Keratinocyte (primary cell): ENCODE measurements around the gene CRNN. TPM values are rescaled to one million over a fixed set of nuclear protein-coding genes. Genes with fewer than 3 reads are reported as not detected.

ENCODE experiments used
- DNase-seq: peaks from one replicate; pipeline ENCODE4 v3.0.0-alpha.2; 2011; ENCODE audit warnings: low read depth, missing footprints, low spot score
- FAIRE-seq: peaks from 2 replicates; lab custom pipeline; 2011; peaks lifted over from hg19 to GRCh38; lab: Jason Lieb, UNC
- H2AFZ ChIP-seq: 2 replicates; pipeline ENCODE4 v1.6.0; 2012; ENCODE audit warnings: low read length, control low read depth, inconsistent platforms; ENCODE audit not compliant: control insufficient read depth
- H3K27ac ChIP-seq: 2 replicates; pipeline ENCODE4 v1.5.1; 2011; ENCODE audit warnings: low read length; ENCODE audit not compliant: control insufficient read depth, insufficient read depth
- H3K27me3 ChIP-seq: 3 replicates; pipeline ENCODE4 v1.6.0; 2011; ENCODE audit warnings: low read length; ENCODE audit not compliant: control insufficient read depth, insufficient read depth; ENCODE audit errors: extremely low read depth
- H3K36me3 ChIP-seq, 2 experiments: 2 replicates in 1 of 2; 3 replicates in 1 of 2; pipeline ENCODE4 v1.5.1; 2011; ENCODE audit warnings: low read length in 2 of 2, mild to moderate bottlenecking in 1 of 2; ENCODE audit not compliant: control insufficient read depth in 2 of 2, insufficient read depth in 2 of 2; ENCODE audit errors: extremely low read depth in 1 of 2
- H3K4me1 ChIP-seq: 3 replicates; pipeline ENCODE4 v1.5.1; 2011; ENCODE audit warnings: low read length; ENCODE audit not compliant: control insufficient read depth, insufficient read depth; ENCODE audit errors: extremely low read depth
- H3K4me2 ChIP-seq: 3 replicates; pipeline ENCODE4 v1.6.0; 2011; ENCODE audit warnings: low read depth, low read length; ENCODE audit not compliant: control insufficient read depth, insufficient read depth; ENCODE audit errors: extremely low read depth
- H3K4me3 ChIP-seq, 3 experiments: fragments of 200-600 bp in 1 of 3; sonication (generic) in 1 of 3; 2 replicates in 2 of 3; 3 replicates in 1 of 3; pipeline ENCODE4 v1.5.1; 2011 to 2016; ENCODE audit warnings: low read length in 3 of 3, mild to moderate bottlenecking in 3 of 3, control low read depth in 2 of 3, inconsistent platforms in 1 of 3, low read depth in 1 of 3, mixed read lengths in 1 of 3, mixed run types in 1 of 3, moderate library complexity in 1 of 3; ENCODE audit not compliant: control insufficient read depth in 2 of 3, insufficient read depth in 2 of 3; ENCODE audit errors: extremely low read depth in 1 of 3
- H3K79me2 ChIP-seq: 2 replicates; pipeline ENCODE4 v1.6.0; 2012; ENCODE audit warnings: low read length; ENCODE audit not compliant: control insufficient read depth, insufficient read depth
- H3K9ac ChIP-seq: 3 replicates; pipeline ENCODE4 v1.6.0; 2011; ENCODE audit warnings: low read length; ENCODE audit not compliant: control insufficient read depth, insufficient read depth; ENCODE audit errors: extremely low read depth
- H3K9me1 ChIP-seq: 3 replicates; pipeline ENCODE4 v1.6.0; 2011; ENCODE audit warnings: low read length; ENCODE audit not compliant: control insufficient read depth, insufficient read depth; ENCODE audit errors: extremely low read depth
- H3K9me3 ChIP-seq: 2 replicates; pipeline ENCODE4 v1.5.1; 2012; ENCODE audit warnings: low read depth, low read length; ENCODE audit not compliant: control insufficient read depth
- H4K20me1 ChIP-seq: 3 replicates; pipeline ENCODE4 v1.6.0; 2011; ENCODE audit warnings: low read length; ENCODE audit not compliant: control insufficient read depth, insufficient read depth; ENCODE audit errors: extremely low read depth
- EZH2 ChIP-seq: IDR thresholded peaks from one replicate; pipeline ENCODE4 v1.6.1; 2012; ENCODE audit warnings: inconsistent platforms, mild to moderate bottlenecking, low read length, moderate library complexity
- dilution Hi-C: fragments of 300-500 bp; cut with MboI; formaldehyde crosslinking; loops from one replicate; pipeline ENCODE4 v1.7.0; 2020; ENCODE audit warnings: low sequenced_read_pairs; ENCODE audit not compliant: extremely low pct_ligation_motif_present
- polyA plus RNA-seq, 5 experiments: library from polyadenylated mRNA; depleted of rRNA in 3 of 5; stranded (reverse) in 3 of 5; stranded (forward) in 1 of 5; unstranded in 1 of 5; fragments of >200 nt; gene quantifications; 1 replicate in 1 of 5; 2 replicates in 3 of 5; 3 replicates in 1 of 5; pipeline versions ENCODE4 v1.2.1 to v1.2.3, GENCODE V29; 2011 to 2012; ENCODE audit warnings: missing spikeins in 2 of 5, low read depth in 1 of 5, low replicate concordance in 1 of 5
- TF ChIP-seq, protein P1 (sequence below), 3 experiments: IDR thresholded peaks in 1 of 3; conservative IDR thresholded peaks in 1 of 3; optimal IDR thresholded peaks in 1 of 3; 2 replicates in 2 of 3; 3 replicates in 1 of 3; pipeline versions ENCODE3 to v1.5.1; 2011; ENCODE audit warnings: low read length in 3 of 3, mild to moderate bottlenecking in 3 of 3, moderate library complexity in 2 of 3, control low read depth in 1 of 3, inconsistent platforms in 1 of 3; ENCODE audit not compliant: insufficient read depth in 2 of 3; ENCODE audit errors: extremely low read depth in 1 of 3

The CRNN gene
- polyA plus RNA-seq, 1 donor (not counting 4 experiments of a cell fraction or from before 2014, with no cell fraction given), result 0.05 TPM

DNA sequence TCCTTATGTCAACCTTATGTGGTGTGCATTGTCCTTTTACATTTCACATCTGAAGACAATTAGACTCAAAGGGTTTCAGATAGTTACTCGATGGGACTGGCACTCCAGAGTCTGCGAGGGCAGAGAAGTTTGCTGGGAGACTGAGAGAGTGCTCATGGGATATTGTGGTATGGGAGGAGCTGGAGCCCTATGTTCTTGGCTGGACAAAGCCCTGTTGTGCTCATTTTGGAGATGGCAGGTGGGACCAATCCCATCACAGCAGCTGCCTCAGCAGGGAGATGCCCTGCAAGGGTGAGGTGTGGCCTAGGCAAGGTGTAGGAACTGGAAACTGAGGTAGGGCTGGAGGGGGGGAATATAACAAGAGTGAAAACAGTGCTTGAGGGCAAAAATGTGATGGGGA is 43.5 kb upstream of the CRNN start:
- Histone ChIP-seq H4K20me1 (no peaks in the 10 kb centered on the region), H3K9ac (no peak overlapping the region), H3K27me3 (no peaks in the 10 kb centered on the region), H3K27ac (no peak overlapping the region), H3K4me1 (peaks cover 6% of the 10 kb centered on the region), H3K36me3 (no peaks in the 10 kb centered on the region), H3K4me3 (no peak overlapping the region), H3K79me2 (no peaks in the 10 kb centered on the region), H3K9me3 (no peaks in the 10 kb centered on the region), H3K4me2 (no peak overlapping the region), H3K9me1 (peaks cover 5% of the 10 kb centered on the region), H2AFZ (no peak overlapping the region)
- TF ChIP-seq, protein P1, sequence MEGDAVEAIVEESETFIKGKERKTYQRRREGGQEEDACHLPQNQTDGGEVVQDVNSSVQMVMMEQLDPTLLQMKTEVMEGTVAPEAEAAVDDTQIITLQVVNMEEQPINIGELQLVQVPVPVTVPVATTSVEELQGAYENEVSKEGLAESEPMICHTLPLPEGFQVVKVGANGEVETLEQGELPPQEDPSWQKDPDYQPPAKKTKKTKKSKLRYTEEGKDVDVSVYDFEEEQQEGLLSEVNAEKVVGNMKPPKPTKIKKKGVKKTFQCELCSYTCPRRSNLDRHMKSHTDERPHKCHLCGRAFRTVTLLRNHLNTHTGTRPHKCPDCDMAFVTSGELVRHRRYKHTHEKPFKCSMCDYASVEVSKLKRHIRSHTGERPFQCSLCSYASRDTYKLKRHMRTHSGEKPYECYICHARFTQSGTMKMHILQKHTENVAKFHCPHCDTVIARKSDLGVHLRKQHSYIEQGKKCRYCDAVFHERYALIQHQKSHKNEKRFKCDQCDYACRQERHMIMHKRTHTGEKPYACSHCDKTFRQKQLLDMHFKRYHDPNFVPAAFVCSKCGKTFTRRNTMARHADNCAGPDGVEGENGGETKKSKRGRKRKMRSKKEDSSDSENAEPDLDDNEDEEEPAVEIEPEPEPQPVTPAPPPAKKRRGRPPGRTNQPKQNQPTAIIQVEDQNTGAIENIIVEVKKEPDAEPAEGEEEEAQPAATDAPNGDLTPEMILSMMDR (optimal IDR thresholded peaks at IDR 0.05 in 1 of 3, IDR thresholded peaks at IDR 0.05 in 1 of 3, conservative IDR thresholded peaks at IDR 0.05 in 1 of 3; ENCODE audit: extremely low read depth in 1 of 3, insufficient read depth in 2 of 3, low read length in 3 of 3), result no peak
- TF ChIP-seq EZH2, result no peak
- dilution Hi-C loops, result no loop called here
- DNase-seq (no peak), FAIRE-seq (no peak)

DNA sequence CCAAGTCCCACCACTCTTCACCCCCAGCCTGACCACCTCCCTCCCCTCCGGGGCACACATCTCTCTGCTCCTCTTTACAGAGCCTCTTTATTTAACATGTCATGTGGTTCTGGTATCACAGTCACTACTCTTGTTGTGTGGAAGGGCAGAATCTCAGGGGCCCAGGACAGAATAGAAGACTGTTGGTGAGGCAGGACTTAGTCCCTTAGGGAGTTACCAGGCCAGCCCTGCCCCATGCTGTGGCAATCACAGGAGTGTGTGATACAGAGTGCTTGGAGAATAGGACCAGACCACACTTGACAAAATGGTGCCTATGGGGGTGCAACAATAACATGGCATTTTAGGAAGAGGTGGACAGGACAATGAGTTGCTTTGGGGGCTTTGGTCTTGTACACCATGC is 43.0 kb upstream of the CRNN start:
- Histone ChIP-seq H3K36me3 (no peaks in the 10 kb centered on the region), H3K9me3 (no peaks in the 10 kb centered on the region), H3K4me3 (no peak overlapping the region), H3K4me2 (no peak overlapping the region), H3K9ac (no peak overlapping the region), H3K4me1 (peaks cover 6% of the 10 kb centered on the region), H3K27me3 (no peaks in the 10 kb centered on the region), H2AFZ (no peak overlapping the region), H4K20me1 (no peaks in the 10 kb centered on the region), H3K27ac (no peak overlapping the region), H3K79me2 (no peaks in the 10 kb centered on the region), H3K9me1 (peaks cover 5% of the 10 kb centered on the region)
- FAIRE-seq (no peak), DNase-seq (no peak)
- TF ChIP-seq, protein P1 (optimal IDR thresholded peaks at IDR 0.05 in 1 of 3, IDR thresholded peaks at IDR 0.05 in 1 of 3, conservative IDR thresholded peaks at IDR 0.05 in 1 of 3; ENCODE audit: extremely low read depth in 1 of 3, insufficient read depth in 2 of 3, low read length in 3 of 3), result no peak
- no peak for TF ChIP-seq EZH2
- dilution Hi-C loops, result no loop called here
